ENCODE measurements around the gene SGMS1. TPM values are rescaled to one million over a fixed set of nuclear protein-coding genes. Genes with fewer than 3 reads are reported as not detected.
A peak's percentile ranks its signal among the peaks of the same experiment; 100 is the strongest.

Gene SGMS1
- total RNA-seq, 6 experiments from 2014 or later = 13.6 to 49.8 (median 20.0) TPM

DNA sequence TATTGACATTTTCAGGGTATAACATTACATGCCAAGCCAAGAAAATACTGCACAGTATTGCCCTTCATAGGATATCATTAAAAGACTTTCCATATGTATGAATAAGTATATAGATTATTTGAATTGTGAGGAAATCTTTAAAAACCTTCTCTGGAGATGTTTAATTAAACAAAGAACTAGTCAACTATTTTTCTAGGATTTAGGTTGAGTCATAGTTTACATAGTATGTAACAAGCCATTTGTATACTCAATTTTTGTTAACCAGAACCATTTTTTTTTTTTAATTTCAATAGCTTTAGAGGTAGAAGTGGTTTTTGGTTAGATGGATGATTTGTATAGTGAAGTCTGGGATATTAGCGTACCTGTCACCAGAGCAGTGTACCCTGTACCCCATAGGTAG lies 221.3 kb downstream of the SGMS1 start:
- Histone ChIP-seq H3K4me3 (no peak overlapping the region), H3K4me1 (peaks cover 0 to 26% (median 10%) of the 10 kb centered on the region in 4 donors), H3K9me3 (no peaks in the 10 kb centered on the region), H3K36me3 (no peaks in the 10 kb centered on the region), H3K27ac (no peak overlapping the region), H3K27me3 (no peaks in the 10 kb centered on the region)
- DNase-seq = no peak
- ATAC-seq = peak in 2 of 4 donors; percentile 8 to 21
- intact Hi-C loops (cut with DNase I) = no loop called here
- TF ChIP-seq POLR2A (IDR thresholded peaks at IDR 0.05) (no peak), CTCF (IDR thresholded peaks at IDR 0.05) (no peak)
- 100% methylated on average over 1 of the region's 1 CpG for WGBS (ENCODE audit: insufficient coverage, low coverage, low lambda C conversion rate, missing lambda C conversion rate)

DNA sequence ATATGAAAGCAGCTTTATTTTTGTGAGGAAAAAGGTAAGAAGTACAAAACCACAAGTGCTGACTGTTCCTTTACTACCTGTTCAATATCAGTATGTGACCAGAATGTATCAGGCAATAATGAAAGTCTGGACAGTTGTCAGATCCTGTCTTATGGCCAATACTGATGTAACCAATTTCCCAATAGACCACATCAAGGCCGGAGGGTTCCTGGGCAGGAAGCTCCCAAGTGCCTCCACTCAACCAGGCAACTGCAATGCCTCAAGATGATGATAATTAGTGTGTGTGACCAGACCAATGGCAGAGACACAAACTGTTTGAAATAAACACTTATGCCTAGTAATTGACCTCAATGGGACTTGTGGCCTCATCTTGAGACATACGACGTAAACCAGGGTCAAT lies 223.1 kb downstream of the SGMS1 start:
- Histone ChIP-seq H3K4me1 (peaks cover 0 to 33% (median 12%) of the 10 kb centered on the region in 4 donors), H3K9me3 (no peaks in the 10 kb centered on the region), H3K4me3 (no peak overlapping the region), H3K27me3 (no peaks in the 10 kb centered on the region), H3K27ac (no peak overlapping the region), H3K36me3 (no peaks in the 10 kb centered on the region)
- DNase-seq = no peak
- 50% methylated on average over 2 of the region's 3 CpGs for WGBS (ENCODE audit: insufficient coverage, low coverage, low lambda C conversion rate, missing lambda C conversion rate)
- ATAC-seq = peak; percentile 39 to 65 (median 58)
- TF ChIP-seq CTCF (IDR thresholded peaks at IDR 0.05) (no peak), POLR2A (IDR thresholded peaks at IDR 0.05) (no peak)
- intact Hi-C loops (cut with DNase I) = no loop called here

- DNase-seq = no peak
- Histone ChIP-seq H3K4me3 (no peak overlapping the region), H3K27ac (no peak overlapping the region), H3K27me3 (no peaks in the 10 kb centered on the region), H3K36me3 (no peaks in the 10 kb centered on the region), H3K9me3 (no peaks in the 10 kb centered on the region), H3K4me1 (peaks cover 0 to 34% (median 12%) of the 10 kb centered on the region in 4 donors)
- intact Hi-C loops (cut with DNase I) = no loop called here
- TF ChIP-seq CTCF (IDR thresholded peaks at IDR 0.05) (no peak), POLR2A (IDR thresholded peaks at IDR 0.05) (no peak)
- WGBS (ENCODE audit: insufficient coverage, low coverage, low lambda C conversion rate, missing lambda C conversion rate) = 65% methylated on average over 4 of the region's 4 CpGs
- no peak for ATAC-seq
Measured at GRCh38 chr10:50398823-50399222, 224.9 kb downstream of the SGMS1 start.

GRCh38 chr10:50398381-50398780 lies 225.4 kb downstream of the SGMS1 start:
- no peak for ATAC-seq
- intact Hi-C loops (cut with DNase I) = no loop called here

More at GRCh38 chr10:50398381-50398780, 225.4 kb downstream of the SGMS1 start:
- TF ChIP-seq CTCF (IDR thresholded peaks at IDR 0.05) = no peak
- TF ChIP-seq POLR2A (IDR thresholded peaks at IDR 0.05) = no peak
- Histone ChIP-seq H3K4me1 (peaks cover 0 to 38% (median 14%) of the 10 kb centered on the region in 4 donors), H3K27ac (no peak overlapping the region), H3K9me3 (no peaks in the 10 kb centered on the region), H3K4me3 (no peak overlapping the region), H3K27me3 (no peaks in the 10 kb centered on the region), H3K36me3 (no peaks in the 10 kb centered on the region)
- DNase-seq = no peak
- 18% methylated on average over 2 of the region's 2 CpGs for WGBS (ENCODE audit: insufficient coverage, low coverage, low lambda C conversion rate, missing lambda C conversion rate)
